ENCODE results near the gene ZEB1.

GRCh38 chr10:31526178-31526577 is 207.2 kb downstream of the ZEB1 start:
- TF ChIP-seq CTCF (conservative IDR thresholded peaks at IDR 0.05 in 1 of 2, IDR thresholded peaks at IDR 0.05 in 1 of 2; ENCODE audit: low read depth in 1 of 2, low read length in 2 of 2) = no peak
- no peak for TF ChIP-seq EZH2 (IDR thresholded peaks at IDR 0.05; ENCODE audit: low read length, missing control alignments)

Measured in fibroblast of lung (primary cell).